IMR-90 (cell line): ENCODE measurements around the gene AP3S1. TPM values are rescaled to one million over a fixed set of nuclear protein-coding genes. Genes with fewer than 3 reads are reported as not detected.

Source experiments
- ATAC-seq: fragments of 200-7000 bp; cut with Tn5 transposase; 2 replicates; pipeline ENCODE4 v1.9.1; 2020; ENCODE audit warnings: low read depth, mild to moderate bottlenecking, moderate library complexity
- BruUV-seq: library from RNA; stranded (reverse); fragments of 400-500 nt; replicated peaks from 2 replicates; lab custom pipeline; 2021; lab: Mats Ljungman, UMichigan
- CTCF ChIA-PET: fragments of 300-600 bp; formaldehyde crosslinking; extraction: SDS; loops from one replicate; lab custom pipeline; 2021; ENCODE audit warnings: antibody characterized with exemption; lab: Yijun Ruan, JAX
- POLR2A ChIA-PET: fragments of 300-600 bp; sonication (Branson Sonifier 250); formaldehyde crosslinking; loops from one replicate; lab custom pipeline; 2022; ENCODE audit warnings: antibody characterized with exemption; ENCODE audit not compliant: unreplicated experiment; lab: Charles Lee
- DNase-seq: peaks from one replicate; pipeline ENCODE4 v3.0.0; 2013
- H2AFZ ChIP-seq: replicated peaks from 2 replicates; pipeline ENCODE3; 2013; ENCODE audit warnings: low read length, mild to moderate bottlenecking; ENCODE audit not compliant: poor library complexity
- H2AK5ac ChIP-seq: 2 replicates; pipeline ENCODE4 v1.6.1; 2013; ENCODE audit warnings: low read depth, low read length, inconsistent platforms
- H2AK9ac ChIP-seq: replicated peaks from 2 replicates; pipeline ENCODE3; 2013; ENCODE audit warnings: mild to moderate bottlenecking, low read depth, low read length, moderate library complexity; ENCODE audit not compliant: poor library complexity
- H2BK120ac ChIP-seq: 2 replicates; pipeline ENCODE4 v1.6.1; 2013; ENCODE audit warnings: low read depth, low read length, inconsistent platforms
- H2BK15ac ChIP-seq: 3 replicates; pipeline ENCODE4 v1.6.1; 2013; ENCODE audit warnings: low read depth, low read length, inconsistent platforms
- H2BK20ac ChIP-seq: 2 replicates; pipeline ENCODE4 v1.6.1; 2013; ENCODE audit warnings: low read depth, mild to moderate bottlenecking, inconsistent platforms, low read length, moderate library complexity
- H2BK5ac ChIP-seq: 2 replicates; pipeline ENCODE4 v1.6.1; 2013; ENCODE audit warnings: mild to moderate bottlenecking, low read depth, low read length, inconsistent platforms; ENCODE audit not compliant: poor library complexity, severe bottlenecking
- H3K14ac ChIP-seq: replicated peaks from 2 replicates; pipeline ENCODE4 v1.6.1; 2013; ENCODE audit warnings: low read depth, low read length, inconsistent platforms
- H3K18ac ChIP-seq: 2 replicates; pipeline ENCODE4 v1.6.1; 2013; ENCODE audit warnings: low read depth, low read length, control low read depth
- H3K23ac ChIP-seq: 2 replicates; pipeline ENCODE4 v1.6.1; 2013; ENCODE audit warnings: low read depth, low read length, inconsistent platforms
- H3K27ac ChIP-seq: 2 replicates; pipeline ENCODE4 v1.5.1; 2013; ENCODE audit warnings: mild to moderate bottlenecking, control low read depth, low read length; ENCODE audit not compliant: insufficient read depth
- H3K27me3 ChIP-seq: 2 replicates; pipeline ENCODE4 v1.6.1; 2013; ENCODE audit warnings: low read length; ENCODE audit not compliant: control insufficient read depth, insufficient read depth
- H3K36me3 ChIP-seq: 2 replicates; pipeline ENCODE4 v1.6.1; 2013; ENCODE audit warnings: low read length, mixed read lengths; ENCODE audit not compliant: control insufficient read depth, insufficient read depth
- H3K4ac ChIP-seq: 2 replicates; pipeline ENCODE4 v1.6.1; 2013; ENCODE audit warnings: low read depth, low read length, inconsistent platforms
- H3K4me1 ChIP-seq: 2 replicates; pipeline ENCODE4 v1.6.1; 2013; ENCODE audit warnings: low read length, mixed read lengths; ENCODE audit not compliant: control insufficient read depth, insufficient read depth
- H3K4me2 ChIP-seq: 2 replicates; pipeline ENCODE4 v1.6.1; 2013; ENCODE audit warnings: low read depth, mild to moderate bottlenecking, control low read depth, low read length, moderate library complexity
- H3K4me3 ChIP-seq: 2 replicates; pipeline ENCODE4 v1.5.1; 2013; ENCODE audit warnings: low read depth, mild to moderate bottlenecking, control low read depth, low read length, moderate library complexity; ENCODE audit not compliant: insufficient read depth
- H3K56ac ChIP-seq: 2 replicates; pipeline ENCODE4 v1.6.1; 2013; ENCODE audit warnings: low read length, inconsistent platforms; ENCODE audit not compliant: insufficient read depth; ENCODE audit errors: extremely low read depth
- H3K79me1 ChIP-seq, 2 experiments: 2 replicates each; pipeline ENCODE4 v1.6.1; 2013; ENCODE audit warnings: low read length in 2 of 2, inconsistent platforms in 1 of 2, low read depth in 1 of 2
- H3K9ac ChIP-seq: 2 replicates; pipeline ENCODE4 v1.6.1; 2013; ENCODE audit warnings: low read depth, low read length, control low read depth
- H3K9me1 ChIP-seq: 2 replicates; pipeline ENCODE4 v1.6.1; 2013; ENCODE audit warnings: low read length, inconsistent platforms; ENCODE audit not compliant: insufficient read depth
- H3K9me3 ChIP-seq: 2 replicates; pipeline ENCODE4 v1.6.1; 2013; ENCODE audit warnings: low read length; ENCODE audit not compliant: control insufficient read depth, insufficient read depth
- H4K20me1 ChIP-seq: 2 replicates; pipeline ENCODE4 v1.6.1; 2013; ENCODE audit warnings: low read length, inconsistent platforms; ENCODE audit not compliant: insufficient read depth
- H4K5ac ChIP-seq: 2 replicates; pipeline ENCODE4 v1.6.1; 2013; ENCODE audit warnings: mild to moderate bottlenecking, low read depth, low read length, control low read depth
- H4K8ac ChIP-seq, 2 experiments: 2 replicates each; pipeline ENCODE4 v1.6.1; 2013; ENCODE audit warnings: low read depth in 2 of 2, low read length in 2 of 2, control low read depth in 1 of 2, inconsistent platforms in 1 of 2
- H4K91ac ChIP-seq: 2 replicates; pipeline ENCODE4 v1.6.1; 2013; ENCODE audit warnings: low read depth, low read length, inconsistent platforms; ENCODE audit not compliant: insufficient read depth
- CHD1 ChIP-seq: IDR thresholded peaks from 2 replicates; pipeline ENCODE4 v1.6.1; 2012; ENCODE audit warnings: low read depth, low read length, improper control_type of control experiment
- ELK1 ChIP-seq: fragments of 150-350 bp; IDR thresholded peaks from 2 replicates; pipeline ENCODE4 v1.6.1; 2016; ENCODE audit warnings: low read depth, mild to moderate bottlenecking, low read length, moderate library complexity, borderline replicate concordance
- MXI1 ChIP-seq: IDR thresholded peaks from 2 replicates; pipeline ENCODE4 v1.6.1; 2012; ENCODE audit warnings: low read depth, mild to moderate bottlenecking, low read length, moderate library complexity, borderline replicate concordance
- SMC3 ChIP-seq: fragments of 150-350 bp; IDR thresholded peaks from 2 replicates; pipeline ENCODE4 v1.6.1; 2016; ENCODE audit warnings: low read depth, mild to moderate bottlenecking, antibody characterized with exemption, low read length, moderate library complexity
- USF2 ChIP-seq: fragments of 150-350 bp; IDR thresholded peaks from 2 replicates; pipeline ENCODE4 v1.6.1; 2017; ENCODE audit warnings: mild to moderate bottlenecking, antibody characterized with exemption, low read length, low read depth
- WGBS, 2 experiments: methylation state at CpG; one replicate each; pipeline versions ENCODE4 v1.1.5 to v1.1.7; 2013; ENCODE audit warnings: missing lambda C conversion rate in 2 of 2; ENCODE audit not compliant: insufficient read length in 1 of 2; ENCODE audit errors: extremely low coverage in 2 of 2; 5-methylcytosine and 5-hydroxymethylcytosine counted together
- dilution Hi-C: fragments of 300-500 bp; cut with HindIII; formaldehyde crosslinking; loops from one replicate; pipeline ENCODE4 v1.14.3; 2018; ENCODE audit warnings: low sequenced_read_pairs; ENCODE audit not compliant: unreplicated experiment
- in situ Hi-C: fragments of 300-500 bp; cut with MboI; formaldehyde crosslinking; loops from 3 replicates; pipeline ENCODE4 v1.14.3; 2019; ENCODE audit warnings: low sequenced_read_pairs, inconsistent platforms, mixed read lengths
- intact Hi-C: fragments of 100-400 bp; cut with micrococcal nuclease; formaldehyde crosslinking; loops from 2 replicates; pipeline ENCODE4 v1.10.0; 2022
- polyA plus RNA-seq, 3 experiments: library from polyadenylated mRNA; depleted of rRNA; stranded (reverse); fragments of >200 nt; gene quantifications; 2 replicates each; pipeline ENCODE4 v1.2.3, GENCODE V29; 2012; ENCODE audit warnings: low replicate concordance in 1 of 3
- total RNA-seq: library from RNA; depleted of rRNA; stranded (reverse); fragments of >200 nt; gene quantifications from 2 replicates; pipeline ENCODE4 v1.2.3, GENCODE V29; 2012

AP3S1 gene
- total and polyA plus RNA-seq, 2 of the 4 experiments (the other 2 are of a cell fraction) = 21.9 to 73.1 TPM

- dilution Hi-C loops = no loop called here
- no peak overlapping the region for H2BK15ac ChIP-seq
- no TSS peak for BruUV-seq
These were observed 5.6 kb downstream of the AP3S1 start for GRCh38 chr5:115847290-115847689.

More at GRCh38 chr5:115847290-115847689, 5.6 kb downstream of the AP3S1 start:
- Histone ChIP-seq H3K79me1 (peaks cover 24 to 65% of the 10 kb centered on the region in 2 experiments), H2BK5ac (no peak overlapping the region), H2AK9ac (no peak overlapping the region), H3K36me3 (no peaks in the 10 kb centered on the region), H2BK20ac (no peak overlapping the region), H4K8ac (no peak overlapping the region), H3K14ac (no peak overlapping the region), H3K4me2 (no peak overlapping the region), H3K4me3 (no peak overlapping the region), H4K20me1 (peaks cover 55% of the 10 kb centered on the region), H3K27ac (no peak overlapping the region), H3K4me1 (peaks cover 7% of the 10 kb centered on the region), H4K5ac (no peak overlapping the region), H3K27me3 (no peaks in the 10 kb centered on the region), H3K18ac (no peak overlapping the region), H3K9ac (no peak overlapping the region), H3K4ac (no peak overlapping the region), H2AFZ (no peak overlapping the region), H3K23ac (no peak overlapping the region), H2BK120ac (no peak overlapping the region), H2AK5ac (no peak overlapping the region), H3K56ac (no peak overlapping the region), H3K9me1 (peaks cover 8% of the 10 kb centered on the region; the same call in 1 of the 2 replicates), H4K91ac (no peak overlapping the region), H3K9me3 (no peaks in the 10 kb centered on the region)
- ChIA-PET CTCF (no interaction called here), POLR2A (no interaction called here)
- in situ Hi-C loops (loop anchor here (25.0 kb wide), 1 partner anchor 560 kb away; the partner anchor contains the start of gene CCDC112), intact Hi-C loops (no loop called here)
- DNase-seq (no peak), ATAC-seq (no peak)
- no CpG with 5 or more reads among the region's 7 CpGs for WGBS, 2 experiments
- TF ChIP-seq MXI1 (no peak), ELK1 (no peak), USF2 (no peak), CHD1 (no peak), SMC3 (no peak)
